ENCODE measurements around the gene BHLHE23. TPM values are rescaled to one million over a fixed set of nuclear protein-coding genes. Genes with fewer than 3 reads are reported as not detected.

BHLHE23 gene
- total RNA-seq, 4 donors from 2014 or later: not detected

GRCh38 chr20:62995898-62996595 is 10.7 kb downstream of the BHLHE23 start:
- H3K27ac ChIP-seq: no peak overlapping the region
- H3K4me3 ChIP-seq (replicated peaks in 1 of 3): no peak overlapping the region
- no peaks in the 10 kb centered on the region for H3K36me3 ChIP-seq
- intact Hi-C loops (cut with DNase I): no loop called here
- H3K4me1 ChIP-seq: no peaks in the 10 kb centered on the region
- H3K9me3 ChIP-seq: no peaks in the 10 kb centered on the region
- 69 to 81% methylated on average over 9 to 17 of the region's 25 CpGs for WGBS, 2 donors
- no peak for DNase-seq
- no peaks in the 10 kb centered on the region for H3K27me3 ChIP-seq
- TF ChIP-seq POLR2A (IDR thresholded peaks at IDR 0.05): no peak
- TF ChIP-seq, protein P1, sequence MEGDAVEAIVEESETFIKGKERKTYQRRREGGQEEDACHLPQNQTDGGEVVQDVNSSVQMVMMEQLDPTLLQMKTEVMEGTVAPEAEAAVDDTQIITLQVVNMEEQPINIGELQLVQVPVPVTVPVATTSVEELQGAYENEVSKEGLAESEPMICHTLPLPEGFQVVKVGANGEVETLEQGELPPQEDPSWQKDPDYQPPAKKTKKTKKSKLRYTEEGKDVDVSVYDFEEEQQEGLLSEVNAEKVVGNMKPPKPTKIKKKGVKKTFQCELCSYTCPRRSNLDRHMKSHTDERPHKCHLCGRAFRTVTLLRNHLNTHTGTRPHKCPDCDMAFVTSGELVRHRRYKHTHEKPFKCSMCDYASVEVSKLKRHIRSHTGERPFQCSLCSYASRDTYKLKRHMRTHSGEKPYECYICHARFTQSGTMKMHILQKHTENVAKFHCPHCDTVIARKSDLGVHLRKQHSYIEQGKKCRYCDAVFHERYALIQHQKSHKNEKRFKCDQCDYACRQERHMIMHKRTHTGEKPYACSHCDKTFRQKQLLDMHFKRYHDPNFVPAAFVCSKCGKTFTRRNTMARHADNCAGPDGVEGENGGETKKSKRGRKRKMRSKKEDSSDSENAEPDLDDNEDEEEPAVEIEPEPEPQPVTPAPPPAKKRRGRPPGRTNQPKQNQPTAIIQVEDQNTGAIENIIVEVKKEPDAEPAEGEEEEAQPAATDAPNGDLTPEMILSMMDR (IDR thresholded peaks at IDR 0.05): no peak

- H3K36me3 ChIP-seq: no peaks in the 10 kb centered on the region
- H3K4me1 ChIP-seq: no peaks in the 10 kb centered on the region
- no peak overlapping the region for H3K27ac ChIP-seq
- no peaks in the 10 kb centered on the region for H3K9me3 ChIP-seq
- TF ChIP-seq, protein P1 (IDR thresholded peaks at IDR 0.05): no peak
- TF ChIP-seq POLR2A (IDR thresholded peaks at IDR 0.05): no peak
- DNase-seq: no peak
- intact Hi-C loops (cut with DNase I): no loop called here
- H3K4me3 ChIP-seq (replicated peaks in 1 of 3): no peak overlapping the region
- 69 to 73% methylated on average over 6 to 11 of the region's 11 CpGs for WGBS, 2 donors
- no peaks in the 10 kb centered on the region for H3K27me3 ChIP-seq
These were observed 11.3 kb downstream of the BHLHE23 start for GRCh38 chr20:62995481-62995880.

DNA sequence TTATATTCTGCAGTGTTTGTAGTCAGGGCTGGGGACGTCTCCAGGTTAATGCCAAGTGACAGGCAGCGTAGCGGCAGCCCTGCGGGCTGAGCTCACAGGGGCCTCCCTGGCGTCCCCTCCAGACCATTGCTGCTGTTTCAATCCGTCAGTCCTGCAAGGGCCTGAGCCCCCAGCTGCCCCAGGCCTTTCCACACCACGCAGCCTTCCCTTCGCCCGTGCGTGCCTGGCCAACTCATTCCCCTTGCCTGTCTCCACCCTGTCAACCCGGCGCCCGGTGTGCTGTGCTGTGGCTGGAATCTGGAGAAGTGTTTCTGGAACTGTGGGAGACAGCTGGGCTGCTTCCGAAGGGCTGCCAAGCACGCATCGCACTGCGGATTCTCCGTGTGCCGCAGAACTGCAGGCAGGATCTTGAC is 11.9 kb downstream of the BHLHE23 start:
- DNase-seq: no peak
- Histone ChIP-seq H3K4me3 (replicated peaks in 1 of 3) (no peak overlapping the region), H3K27ac (no peak overlapping the region), H3K9me3 (no peaks in the 10 kb centered on the region), H3K36me3 (no peaks in the 10 kb centered on the region), H3K4me1 (no peaks in the 10 kb centered on the region), H3K27me3 (no peaks in the 10 kb centered on the region)
- intact Hi-C loops (cut with DNase I): no loop called here
- 75 to 76% methylated on average over 11 to 19 of the region's 19 CpGs for WGBS, 2 donors
- no peak for TF ChIP-seq POLR2A (IDR thresholded peaks at IDR 0.05)

- Histone ChIP-seq H3K27ac (no peak overlapping the region), H3K4me3 (replicated peaks in 1 of 3) (no peak overlapping the region), H3K27me3 (no peaks in the 10 kb centered on the region), H3K9me3 (no peaks in the 10 kb centered on the region), H3K4me1 (no peaks in the 10 kb centered on the region), H3K36me3 (no peaks in the 10 kb centered on the region)
- 83 to 90% methylated on average over 20 to 23 of the region's 23 CpGs for WGBS, 2 donors
- TF ChIP-seq, protein P1 (IDR thresholded peaks at IDR 0.05): no peak
- no peak for TF ChIP-seq POLR2A (IDR thresholded peaks at IDR 0.05)
- DNase-seq: no peak
- intact Hi-C loops (cut with DNase I): no loop called here
These were observed 12.8 kb downstream of the BHLHE23 start for GRCh38 chr20:62993856-62994494.

DNA sequence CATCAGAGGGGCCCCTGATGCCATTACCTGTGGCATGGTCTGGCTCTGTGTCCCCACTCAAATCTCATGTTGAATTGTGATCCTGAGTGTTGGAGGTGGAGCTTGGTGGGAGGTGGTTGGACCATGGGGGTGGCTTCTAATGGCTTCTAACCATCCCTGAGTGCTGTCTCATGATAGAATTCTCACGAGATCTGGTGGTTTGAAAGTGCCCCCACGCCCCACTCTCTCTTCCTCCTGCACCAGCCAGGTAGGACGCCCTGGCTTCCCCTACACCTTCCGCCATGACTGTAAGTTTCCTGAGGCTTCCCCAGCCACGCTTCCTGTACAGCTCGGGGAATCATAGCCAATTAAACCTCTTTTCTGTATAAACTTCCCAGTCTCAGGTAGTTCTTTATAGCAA is 14.9 kb downstream of the BHLHE23 start:
- Histone ChIP-seq H3K4me1 (no peaks in the 10 kb centered on the region), H3K9me3 (no peaks in the 10 kb centered on the region), H3K36me3 (no peaks in the 10 kb centered on the region), H3K27ac (no peak overlapping the region), H3K27me3 (no peaks in the 10 kb centered on the region), H3K4me3 (replicated peaks in 1 of 3) (no peak overlapping the region)
- 67 to 71% methylated on average over 6 of the region's 6 CpGs for WGBS, 2 donors
- intact Hi-C loops (cut with DNase I): no loop called here
- DNase-seq: no peak
- TF ChIP-seq, protein P1 (IDR thresholded peaks at IDR 0.05): no peak
- TF ChIP-seq POLR2A (IDR thresholded peaks at IDR 0.05): no peak

Measured in thyroid gland (tissue), 4 donors.